Panc1 (cell line): ENCODE results near the gene DHX57. TPM values are rescaled to one million over a fixed set of nuclear protein-coding genes. Genes with fewer than 3 reads are reported as not detected.

Experiments
- ATAC-seq: fragments of 200-7000 bp; cut with Tn5 transposase; 2 replicates; pipeline ENCODE4 v1.9.1; 2020; ENCODE audit warnings: mild to moderate bottlenecking, moderate library complexity
- BruUV-seq: library from RNA; stranded (reverse); fragments of 400-500 nt; replicated peaks from 2 replicates; lab custom pipeline; 2021; lab: Mats Ljungman, UMichigan
- CTCF ChIA-PET: fragments of 300-600 bp; sonication (Branson Sonifier 250); formaldehyde crosslinking; loops from one replicate; lab custom pipeline; 2022; ENCODE audit warnings: antibody characterized with exemption; lab: Charles Lee
- POLR2A ChIA-PET: fragments of 300-600 bp; sonication (Branson Sonifier 250); formaldehyde crosslinking; loops from one replicate; lab custom pipeline; 2022; ENCODE audit warnings: antibody characterized with exemption; lab: Charles Lee
- DNase-seq: peaks from one replicate; pipeline ENCODE4 v3.0.0-alpha.2; 2010; ENCODE audit warnings: low read depth, low spot score
- H3K27ac ChIP-seq: 2 replicates; pipeline ENCODE4 v1.5.1; 2011; ENCODE audit warnings: mild to moderate bottlenecking, low read length, inconsistent platforms
- H3K27me3 ChIP-seq: fragments of 200-500 bp; sonication (Bioruptor generic); 2 replicates; pipeline ENCODE4 v1.6.0; 2014; ENCODE audit warnings: low read length, inconsistent platforms; ENCODE audit not compliant: control insufficient read depth, insufficient read depth
- H3K36me3 ChIP-seq: fragments of 200-500 bp; sonication (Bioruptor generic); 2 replicates; pipeline ENCODE4 v1.5.1; 2014; ENCODE audit warnings: inconsistent platforms, mild to moderate bottlenecking, low read length, moderate library complexity; ENCODE audit not compliant: control insufficient read depth, insufficient read depth
- H3K4me1 ChIP-seq: 2 replicates; pipeline ENCODE4 v1.5.1; 2011; ENCODE audit warnings: inconsistent platforms, mild to moderate bottlenecking, low read length, moderate library complexity; ENCODE audit not compliant: control insufficient read depth, insufficient read depth
- H3K4me3 ChIP-seq, 2 experiments: 2 replicates each; pipeline ENCODE4 v1.5.1; 2011 to 2012; ENCODE audit warnings: low read depth in 2 of 2, low read length in 2 of 2, mild to moderate bottlenecking in 2 of 2, inconsistent platforms in 1 of 2, moderate library complexity in 1 of 2
- H3K9me3 ChIP-seq: fragments of 200-500 bp; sonication (Bioruptor generic); 2 replicates; pipeline ENCODE4 v1.5.1; 2014; ENCODE audit warnings: low read depth, mild to moderate bottlenecking, inconsistent platforms, low read length, moderate library complexity; ENCODE audit not compliant: control insufficient read depth, insufficient read depth
- CTCF ChIP-seq: fragments of 450-650 bp; IDR thresholded peaks from 2 replicates; pipeline ENCODE4 v1.5.1; 2017; ENCODE audit warnings: mild to moderate bottlenecking
- POLR2AphosphoS5 ChIP-seq: IDR thresholded peaks from 2 replicates; pipeline ENCODE4 v1.6.1; 2012; ENCODE audit warnings: mild to moderate bottlenecking, low read depth, low read length, moderate library complexity
- REST ChIP-seq, 2 experiments: IDR thresholded peaks; 2 replicates each; pipeline ENCODE4 v1.6.1; 2011 to 2012; ENCODE audit warnings: low read depth in 2 of 2, control low read depth in 1 of 2, low read length in 1 of 2, mild to moderate bottlenecking in 1 of 2, moderate library complexity in 1 of 2; ENCODE audit not compliant: insufficient read depth in 1 of 2
- SIN3A ChIP-seq: IDR thresholded peaks from 2 replicates; pipeline ENCODE4 v1.6.1; 2012; ENCODE audit warnings: low read depth, mild to moderate bottlenecking, low read length, moderate library complexity, borderline replicate concordance; ENCODE audit not compliant: insufficient read depth
- TCF7L2 ChIP-seq: IDR thresholded peaks from 2 replicates; pipeline ENCODE4 v1.6.1; 2011; ENCODE audit warnings: mild to moderate bottlenecking, low read depth, low read length, inconsistent platforms
- in situ Hi-C: cut with HindIII; loops from 2 replicates; pipeline ENCODE4 v1.10.0; 2016; ENCODE audit warnings: low sequenced_read_pairs, low pct_unique_long_range_greater_than_20kb
- intact Hi-C: fragments of 100-400 bp; cut with micrococcal nuclease; formaldehyde crosslinking; loops from one replicate; pipeline ENCODE4 v1.10.0; 2022; ENCODE audit not compliant: unreplicated experiment
- total RNA-seq: library from RNA; stranded (reverse); gene quantifications from one replicate; pipeline ENCODE4 v1.2.1, GENCODE V29; 2021; ENCODE audit not compliant: unreplicated experiment

Gene DHX57
- total RNA-seq, 1 experiment from 2014 or later: 20.6 TPM

GRCh38 chr2:38791744-38792143 is 84.0 kb downstream of the DHX57 start:
- POLR2A ChIA-PET: no interaction called here
- no TSS peak for BruUV-seq
- ATAC-seq: no peak

GRCh38 chr2:38789691-38790090 is 86.0 kb downstream of the DHX57 start:
- Histone ChIP-seq H3K27me3 (no peaks in the 10 kb centered on the region), H3K4me3 (no peak overlapping the region), H3K27ac (no peak overlapping the region), H3K36me3 (no peaks in the 10 kb centered on the region), H3K4me1 (no peaks in the 10 kb centered on the region), H3K9me3 (no peaks in the 10 kb centered on the region)
- ATAC-seq: no peak
- CTCF ChIA-PET: no interaction called here
- intact Hi-C loops: no loop called here
- no peak for TF ChIP-seq TCF7L2
- TF ChIP-seq POLR2AphosphoS5: no peak
- TF ChIP-seq CTCF: no peak
- TF ChIP-seq REST (IDR thresholded peaks at IDR 0.05; ENCODE audit: insufficient read depth in 1 of 2, low read depth in 2 of 2, low read length in 1 of 2): no peak
- TF ChIP-seq SIN3A: no peak
- in situ Hi-C loops: no loop called here
- no TSS peak for BruUV-seq
- POLR2A ChIA-PET: no interaction called here
- DNase-seq: no peak

More at GRCh38 chr2:38791744-38792143, 84.0 kb downstream of the DHX57 start:
- Histone ChIP-seq H3K27me3 (no peaks in the 10 kb centered on the region), H3K36me3 (no peaks in the 10 kb centered on the region), H3K4me3 (no peak overlapping the region), H3K27ac (no peak overlapping the region), H3K4me1 (no peaks in the 10 kb centered on the region), H3K9me3 (no peaks in the 10 kb centered on the region)
- intact Hi-C loops (no loop called here), in situ Hi-C loops (no loop called here)
- CTCF ChIA-PET: no interaction called here
- TF ChIP-seq REST (IDR thresholded peaks at IDR 0.05; ENCODE audit: insufficient read depth in 1 of 2, low read depth in 2 of 2, low read length in 1 of 2) (no peak), CTCF (no peak), TCF7L2 (no peak), SIN3A (no peak), POLR2AphosphoS5 (no peak)
- DNase-seq: no peak
